NK-92 treated with Interleukin-12 subunit alpha and Interleukin-12 subunit beta, amount 100 ng/mL, for 24 hours (cell line): Measurements from ENCODE around the gene GFY.

Experiments used
- DNase-seq: peaks from one replicate; lab custom pipeline; 2025; lab: John Stamatoyannopoulos, UW

Gene GFY

GRCh38 chr19:49428547-49429451, 3.6 kb downstream of the GFY start:
- DNase-seq: no peak

- no peak for DNase-seq
Observed at GRCh38 chr19:49430172-49430677, 5.0 kb downstream of the GFY start.

- DNase-seq: no peak
Observed at GRCh38 chr19:49430678-49431329, 5.6 kb downstream of the GFY start.

- no peak for DNase-seq
Observed at GRCh38 chr19:49431330-49431749, 6.2 kb downstream of the GFY start.

- no peak for DNase-seq
Observed at GRCh38 chr19:49432141-49433073, 7.2 kb downstream of the GFY start.

GRCh38 chr19:49433240-49433901, 8.2 kb downstream of the GFY start:
- DNase-seq: no peak

GRCh38 chr19:49434907-49435583, 9.9 kb downstream of the GFY start:
- DNase-seq: no peak

GRCh38 chr19:49435670-49436069, 10.5 kb downstream of the GFY start:
- no peak for DNase-seq

- DNase-seq: no peak
Observed at GRCh38 chr19:49436381-49437017, 11.3 kb downstream of the GFY start.

- no peak for DNase-seq
Observed at GRCh38 chr19:49437231-49437630, 12.0 kb downstream of the GFY start.

- DNase-seq: no peak
Observed at GRCh38 chr19:49438261-49438660, 13.1 kb downstream of the GFY start.

GRCh38 chr19:49439836-49440235, 14.6 kb downstream of the GFY start:
- DNase-seq: no peak

GRCh38 chr19:49440439-49441209, 15.4 kb downstream of the GFY start:
- no peak for DNase-seq

GRCh38 chr19:49441210-49441959, 16.2 kb downstream of the GFY start, which contains the start of gene SLC17A7:
Gene SLC17A7 (minus strand): TSS chr19:49441527. CDS start chr19:49441379, 148 bp downstream.
- DNase-seq: no peak

- DNase-seq: no peak
Observed at GRCh38 chr19:49441960-49442350, 16.8 kb downstream of the GFY start.

GRCh38 chr19:49442354-49442753, 17.2 kb downstream of the GFY start:
- no peak for DNase-seq

GRCh38 chr19:49442771-49443365, 17.7 kb downstream of the GFY start:
- peak; percentile 73 for DNase-seq

- peak; percentile 90 for DNase-seq
Observed at GRCh38 chr19:49443366-49444099, 18.3 kb downstream of the GFY start.
